Measurements from ENCODE around the gene CEP250.

Gene CEP250

GRCh38 chr20:35555951-35556645, 100.7 kb downstream of the CEP250 start:
- Histone ChIP-seq H3K9me3 (ENCODE audit: control insufficient read depth in 5 of 5, low read length in 5 of 5) (no peaks in the 10 kb centered on the region), H3K27me3 (ENCODE audit: control insufficient read depth in 5 of 5, insufficient read depth in 4 of 5, low read length in 5 of 5) (no peaks in the 10 kb centered on the region), H3K36me3 (ENCODE audit: control insufficient read depth in 5 of 5, insufficient read depth in 5 of 5, low read length in 5 of 5) (peaks cover 0 to 72% (median 65%) of the 10 kb centered on the region in 5 donors), H3K4me1 (ENCODE audit: control insufficient read depth in 5 of 5, insufficient read depth in 5 of 5, low read length in 5 of 5) (no peaks in the 10 kb centered on the region), H3K9ac (ENCODE audit: low read length in 5 of 5) (no peak overlapping the region), H3K27ac (ENCODE audit: low read depth, low read length) (no peak overlapping the region), H3K4me3 (ENCODE audit: low read depth in 1 of 5, low read length in 5 of 5) (no peak overlapping the region)

GRCh38 chr20:35556871-35557270, 101.5 kb downstream of the CEP250 start:
- H3K4me3 ChIP-seq (ENCODE audit: low read depth in 1 of 5, low read length in 5 of 5) = no peak overlapping the region
- H3K27ac ChIP-seq (ENCODE audit: low read depth, low read length) = no peak overlapping the region
- H3K9me3 ChIP-seq (ENCODE audit: control insufficient read depth in 5 of 5, low read length in 5 of 5) = no peaks in the 10 kb centered on the region
- no peaks in the 10 kb centered on the region for H3K4me1 ChIP-seq (ENCODE audit: control insufficient read depth in 5 of 5, insufficient read depth in 5 of 5, low read length in 5 of 5)
- peaks cover 0 to 65% (median 58%) of the 10 kb centered on the region in 5 donors for H3K36me3 ChIP-seq (ENCODE audit: control insufficient read depth in 5 of 5, insufficient read depth in 5 of 5, low read length in 5 of 5)
- H3K9ac ChIP-seq (ENCODE audit: low read length in 5 of 5) = no peak overlapping the region
- no peaks in the 10 kb centered on the region for H3K27me3 ChIP-seq (ENCODE audit: control insufficient read depth in 5 of 5, insufficient read depth in 4 of 5, low read length in 5 of 5)

DNA sequence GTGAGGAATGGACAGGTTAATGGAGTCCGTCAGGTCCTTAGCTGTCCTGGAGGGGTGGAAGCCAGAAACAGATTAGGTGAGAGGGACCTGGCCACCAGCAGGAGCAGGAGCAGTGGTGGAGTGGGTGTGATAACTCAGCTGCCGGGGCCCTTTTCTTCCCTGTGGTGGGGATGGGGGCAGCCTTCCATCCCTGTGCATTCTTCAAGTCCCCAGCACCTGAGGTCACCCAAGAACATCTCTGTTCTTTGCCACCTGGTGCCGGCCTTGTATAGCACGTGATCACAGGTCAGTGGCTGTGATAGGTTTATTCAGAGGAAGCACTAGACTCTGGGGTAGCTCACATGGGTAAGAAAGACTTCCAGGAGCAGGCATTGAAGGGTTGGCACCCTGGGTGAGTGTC, 103.1 kb downstream of the CEP250 start:
- Histone ChIP-seq H3K4me3 (ENCODE audit: low read depth in 1 of 5, low read length in 5 of 5) (no peak overlapping the region), H3K27me3 (ENCODE audit: control insufficient read depth in 5 of 5, insufficient read depth in 4 of 5, low read length in 5 of 5) (no peaks in the 10 kb centered on the region), H3K9me3 (ENCODE audit: control insufficient read depth in 5 of 5, low read length in 5 of 5) (no peaks in the 10 kb centered on the region), H3K36me3 (ENCODE audit: control insufficient read depth in 5 of 5, insufficient read depth in 5 of 5, low read length in 5 of 5) (peaks cover 0 to 52% (median 46%) of the 10 kb centered on the region in 5 donors), H3K9ac (ENCODE audit: low read length in 5 of 5) (no peak overlapping the region), H3K27ac (ENCODE audit: low read depth, low read length) (no peak overlapping the region), H3K4me1 (ENCODE audit: control insufficient read depth in 5 of 5, insufficient read depth in 5 of 5, low read length in 5 of 5) (no peaks in the 10 kb centered on the region)

GRCh38 chr20:35559042-35559693, 103.8 kb downstream of the CEP250 start:
- H3K4me1 ChIP-seq (ENCODE audit: control insufficient read depth in 5 of 5, insufficient read depth in 5 of 5, low read length in 5 of 5) = no peaks in the 10 kb centered on the region
- H3K9me3 ChIP-seq (ENCODE audit: control insufficient read depth in 5 of 5, low read length in 5 of 5) = no peaks in the 10 kb centered on the region
- no peaks in the 10 kb centered on the region for H3K27me3 ChIP-seq (ENCODE audit: control insufficient read depth in 5 of 5, insufficient read depth in 4 of 5, low read length in 5 of 5)
- H3K27ac ChIP-seq (ENCODE audit: low read depth, low read length) = no peak overlapping the region
- no peak overlapping the region for H3K9ac ChIP-seq (ENCODE audit: low read length in 5 of 5)
- H3K36me3 ChIP-seq (ENCODE audit: control insufficient read depth in 5 of 5, insufficient read depth in 5 of 5, low read length in 5 of 5) = peaks cover 0 to 49% (median 39%) of the 10 kb centered on the region in 5 donors
- H3K4me3 ChIP-seq (ENCODE audit: low read depth in 1 of 5, low read length in 5 of 5) = no peak overlapping the region

GRCh38 chr20:35560105-35560511, 104.7 kb downstream of the CEP250 start:
- no peaks in the 10 kb centered on the region for H3K9me3 ChIP-seq (ENCODE audit: control insufficient read depth in 5 of 5, low read length in 5 of 5)
- no peak overlapping the region for H3K4me3 ChIP-seq (ENCODE audit: low read depth in 1 of 5, low read length in 5 of 5)
- H3K4me1 ChIP-seq (ENCODE audit: control insufficient read depth in 5 of 5, insufficient read depth in 5 of 5, low read length in 5 of 5) = no peaks in the 10 kb centered on the region
- H3K27ac ChIP-seq (ENCODE audit: low read depth, low read length) = no peak overlapping the region
- H3K9ac ChIP-seq (ENCODE audit: low read length in 5 of 5) = no peak overlapping the region
- H3K27me3 ChIP-seq (ENCODE audit: control insufficient read depth in 5 of 5, insufficient read depth in 4 of 5, low read length in 5 of 5) = no peaks in the 10 kb centered on the region
- peaks cover 0 to 40% (median 30%) of the 10 kb centered on the region in 5 donors for H3K36me3 ChIP-seq (ENCODE audit: control insufficient read depth in 5 of 5, insufficient read depth in 5 of 5, low read length in 5 of 5)

DNA sequence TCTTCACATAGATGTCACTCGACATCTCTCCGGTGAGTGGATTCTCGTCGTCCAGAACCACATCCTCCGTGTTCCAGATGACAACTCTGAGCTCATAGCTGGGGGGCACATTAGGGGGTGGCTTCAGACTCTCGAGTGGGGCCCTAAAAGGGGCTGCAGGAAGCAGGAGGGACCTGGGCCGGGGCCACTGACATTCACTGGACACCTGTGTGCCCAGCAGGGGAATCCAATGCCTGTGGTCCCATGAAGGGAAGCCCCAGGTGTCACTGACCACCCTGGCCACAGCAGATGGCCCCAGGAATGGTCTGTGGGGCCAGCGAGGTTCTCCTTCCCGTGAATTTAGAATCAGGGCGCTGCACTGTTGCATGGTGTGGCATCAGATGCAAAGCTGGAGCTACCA, 105.1 kb downstream of the CEP250 start:
- H3K36me3 ChIP-seq (ENCODE audit: control insufficient read depth in 5 of 5, insufficient read depth in 5 of 5, low read length in 5 of 5) = peaks cover 0 to 35% (median 26%) of the 10 kb centered on the region in 5 donors
- no peak overlapping the region for H3K9ac ChIP-seq (ENCODE audit: low read length in 5 of 5)
- H3K9me3 ChIP-seq (ENCODE audit: control insufficient read depth in 5 of 5, low read length in 5 of 5) = no peaks in the 10 kb centered on the region
- H3K4me1 ChIP-seq (ENCODE audit: control insufficient read depth in 5 of 5, insufficient read depth in 5 of 5, low read length in 5 of 5) = no peaks in the 10 kb centered on the region
- no peaks in the 10 kb centered on the region for H3K27me3 ChIP-seq (ENCODE audit: control insufficient read depth in 5 of 5, insufficient read depth in 4 of 5, low read length in 5 of 5)
- no peak overlapping the region for H3K27ac ChIP-seq (ENCODE audit: low read depth, low read length)
- no peak overlapping the region for H3K4me3 ChIP-seq (ENCODE audit: low read depth in 1 of 5, low read length in 5 of 5)

DNA sequence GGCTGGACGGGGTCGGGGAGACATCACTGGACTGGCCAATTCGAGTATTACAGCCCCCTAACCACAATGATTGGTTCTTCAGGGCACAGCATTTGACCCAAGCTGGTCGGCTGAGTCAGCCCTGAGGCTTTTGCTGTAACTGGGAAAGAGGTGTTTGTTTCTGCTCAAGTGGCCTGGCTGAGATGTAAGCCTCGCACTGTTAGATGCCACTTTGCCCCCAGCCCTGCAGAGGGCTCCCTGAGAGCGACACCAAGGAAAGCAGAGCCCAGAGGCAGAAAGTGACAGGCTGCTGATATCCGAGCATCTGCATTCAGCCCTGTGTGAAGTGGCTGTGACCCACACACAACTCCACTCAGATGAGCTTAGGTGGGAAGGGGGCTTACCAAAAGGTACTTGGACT, 105.9 kb downstream of the CEP250 start:
- Histone ChIP-seq H3K9me3 (ENCODE audit: control insufficient read depth in 5 of 5, low read length in 5 of 5) (no peaks in the 10 kb centered on the region), H3K27ac (ENCODE audit: low read depth, low read length) (no peak overlapping the region)

DNA sequence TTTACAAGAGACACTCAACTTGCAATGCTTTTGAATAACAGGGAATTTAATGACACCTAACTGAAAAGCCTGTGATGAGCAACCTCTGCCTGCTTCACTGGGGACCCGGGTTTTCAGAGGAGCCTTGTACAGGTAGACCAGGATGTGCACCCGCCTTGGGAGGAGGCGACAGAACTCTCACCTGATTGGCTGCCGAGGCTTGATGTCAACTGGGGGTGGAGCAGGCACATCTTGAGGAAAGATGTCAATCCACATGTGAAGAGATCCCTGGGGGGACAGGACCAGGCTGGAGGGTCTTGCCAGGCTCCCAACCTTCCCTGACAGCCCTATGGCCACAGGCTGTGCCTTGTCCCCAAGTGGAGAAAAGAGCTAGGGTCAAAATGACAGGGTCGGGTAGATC, 106.3 kb downstream of the CEP250 start:
- Histone ChIP-seq H3K4me3 (ENCODE audit: low read depth in 1 of 5, low read length in 5 of 5) (no peak overlapping the region), H3K27me3 (ENCODE audit: control insufficient read depth in 5 of 5, insufficient read depth in 4 of 5, low read length in 5 of 5) (no peaks in the 10 kb centered on the region), H3K27ac (ENCODE audit: low read depth, low read length) (no peak overlapping the region), H3K9me3 (ENCODE audit: control insufficient read depth in 5 of 5, low read length in 5 of 5) (no peaks in the 10 kb centered on the region), H3K9ac (ENCODE audit: low read length in 5 of 5) (no peak overlapping the region), H3K4me1 (ENCODE audit: control insufficient read depth in 5 of 5, insufficient read depth in 5 of 5, low read length in 5 of 5) (no peaks in the 10 kb centered on the region), H3K36me3 (ENCODE audit: control insufficient read depth in 5 of 5, insufficient read depth in 5 of 5, low read length in 5 of 5) (peaks cover 0 to 25% (median 15%) of the 10 kb centered on the region in 5 donors)

More for the DNA sequence above, 105.9 kb downstream of the CEP250 start:
- no peaks in the 10 kb centered on the region for H3K27me3 ChIP-seq (ENCODE audit: control insufficient read depth in 5 of 5, insufficient read depth in 4 of 5, low read length in 5 of 5)
- H3K9ac ChIP-seq (ENCODE audit: low read length in 5 of 5) = no peak overlapping the region
- no peaks in the 10 kb centered on the region for H3K4me1 ChIP-seq (ENCODE audit: control insufficient read depth in 5 of 5, insufficient read depth in 5 of 5, low read length in 5 of 5)
- peaks cover 0 to 29% (median 19%) of the 10 kb centered on the region in 5 donors for H3K36me3 ChIP-seq (ENCODE audit: control insufficient read depth in 5 of 5, insufficient read depth in 5 of 5, low read length in 5 of 5)
- H3K4me3 ChIP-seq (ENCODE audit: low read depth in 1 of 5, low read length in 5 of 5) = no peak overlapping the region

- no peak overlapping the region for H3K27ac ChIP-seq (ENCODE audit: low read depth, low read length)
- no peaks in the 10 kb centered on the region for H3K4me1 ChIP-seq (ENCODE audit: control insufficient read depth in 5 of 5, insufficient read depth in 5 of 5, low read length in 5 of 5)
- no peak overlapping the region for H3K9ac ChIP-seq (ENCODE audit: low read length in 5 of 5)
- H3K9me3 ChIP-seq (ENCODE audit: control insufficient read depth in 5 of 5, low read length in 5 of 5) = no peaks in the 10 kb centered on the region
- peaks cover 0 to 15% (median 6%) of the 10 kb centered on the region in 5 donors for H3K36me3 ChIP-seq (ENCODE audit: control insufficient read depth in 5 of 5, insufficient read depth in 5 of 5, low read length in 5 of 5)
- no peaks in the 10 kb centered on the region for H3K27me3 ChIP-seq (ENCODE audit: control insufficient read depth in 5 of 5, insufficient read depth in 4 of 5, low read length in 5 of 5)
- H3K4me3 ChIP-seq (ENCODE audit: low read depth in 1 of 5, low read length in 5 of 5) = no peak overlapping the region
Observed at GRCh38 chr20:35562541-35563110, 107.2 kb downstream of the CEP250 start.

DNA sequence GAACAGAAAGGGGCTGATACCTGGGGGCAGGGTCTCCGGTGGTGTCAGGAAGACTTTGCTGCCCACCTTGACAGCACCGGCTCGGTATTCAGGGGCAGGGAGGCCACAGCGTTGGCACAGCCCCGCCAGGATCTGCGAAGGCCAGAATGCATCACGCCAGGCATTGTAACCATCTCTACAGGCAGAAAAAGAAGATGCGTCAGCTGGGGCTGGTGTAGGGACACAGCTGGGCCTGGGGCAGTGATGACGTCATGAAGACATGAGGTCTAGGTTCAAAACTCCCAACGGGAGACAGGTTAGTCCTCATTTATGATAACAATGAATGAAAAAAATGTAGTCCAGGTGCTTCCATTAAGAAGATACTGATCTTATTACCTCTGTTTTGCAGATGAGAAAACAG, 108.4 kb downstream of the CEP250 start:
- H3K4me3 ChIP-seq (ENCODE audit: low read depth in 1 of 5, low read length in 5 of 5) = no peak overlapping the region
- H3K36me3 ChIP-seq (ENCODE audit: control insufficient read depth in 5 of 5, insufficient read depth in 5 of 5, low read length in 5 of 5) = peaks cover 0 to 3% (median 0%) of the 10 kb centered on the region in 5 donors
- H3K9me3 ChIP-seq (ENCODE audit: control insufficient read depth in 5 of 5, low read length in 5 of 5) = no peaks in the 10 kb centered on the region
- no peak overlapping the region for H3K9ac ChIP-seq (ENCODE audit: low read length in 5 of 5)
- H3K27ac ChIP-seq (ENCODE audit: low read depth, low read length) = no peak overlapping the region
- H3K27me3 ChIP-seq (ENCODE audit: control insufficient read depth in 5 of 5, insufficient read depth in 4 of 5, low read length in 5 of 5) = no peaks in the 10 kb centered on the region
- H3K4me1 ChIP-seq (ENCODE audit: control insufficient read depth in 5 of 5, insufficient read depth in 5 of 5, low read length in 5 of 5) = no peaks in the 10 kb centered on the region

All from subcutaneous abdominal adipose tissue (tissue), 5 donors.